A549 (cell line): ENCODE data around the gene FBXO30. TPM values are rescaled to one million over a fixed set of nuclear protein-coding genes. Genes with fewer than 3 reads are reported as not detected.

Experiments used
- ATAC-seq, 2 experiments: fragments of 200-7000 bp in 1 of 2; fragments of >200 bp in 1 of 2; cut with Nextera tagmentation in 1 of 2; cut with Tn5 transposase in 1 of 2; 3 replicates each; pipeline versions ENCODE4 v1.8.0 to v1.9.1; 2018 to 2020; ENCODE audit warnings: mild to moderate bottlenecking in 1 of 2, moderate library complexity in 1 of 2
- CTCF ChIA-PET: fragments of 300-600 bp; sonication (Branson Sonifier 250); formaldehyde crosslinking; extraction: SDS; loops from one replicate; lab custom pipeline; 2021; ENCODE audit warnings: antibody characterized with exemption, inconsistent platforms; lab: Yijun Ruan, JAX
- POLR2A ChIA-PET: fragments of 350-600 bp; formaldehyde crosslinking; extraction: SDS; loops from one replicate; lab custom pipeline; 2021; ENCODE audit warnings: antibody characterized with exemption, inconsistent platforms; lab: Yijun Ruan, JAX
- DNase-seq, 2 experiments: peaks; one replicate each; pipeline versions ENCODE4 v3.0.0 to v3.0.0-alpha.2; 2011 to 2016; ENCODE audit warnings: low read depth in 1 of 2, low spot score in 1 of 2
- FAIRE-seq: peaks from 2 replicates; lab custom pipeline; 2011; peaks lifted over from hg19 to GRCh38; lab: Jason Lieb, UNC
- H3K27ac ChIP-seq, 2 experiments: fragments of >200 bp; sonication (Bioruptor Twin); formaldehyde crosslinking; 3 replicates each; pipeline ENCODE4 v1.5.1; 2016 to 2017
- H3K4me1 ChIP-seq: fragments of >200 bp; sonication (Bioruptor Twin); formaldehyde crosslinking; 3 replicates; pipeline ENCODE4 v1.6.1; 2016
- H3K4me2 ChIP-seq: fragments of >200 bp; sonication (Bioruptor Twin); formaldehyde crosslinking; 3 replicates; pipeline ENCODE4 v1.6.1; 2016
- H3K4me3 ChIP-seq: fragments of >200 bp; sonication (Bioruptor Twin); formaldehyde crosslinking; 3 replicates; pipeline ENCODE4 v1.5.1; 2016
- H3K9me3 ChIP-seq: fragments of >200 bp; sonication (Bioruptor Twin); formaldehyde crosslinking; 3 replicates; pipeline ENCODE4 v1.6.1; 2016
- ATOH8 ChIP-seq: fragments of 250-450 bp; sonication (Bioruptor Pico); IDR thresholded peaks from 2 replicates; pipeline ENCODE4 v1.5.0; 2020; ENCODE audit warnings: low read depth, mild to moderate bottlenecking, moderate library complexity
- BCL3 ChIP-seq: fragments of >200 bp; sonication (Bioruptor Twin); formaldehyde crosslinking; IDR thresholded peaks from 3 replicates; pipeline ENCODE4 v1.6.1; 2016
- CBX2 ChIP-seq: fragments of 200-600 bp; sonication (generic); IDR thresholded peaks from 2 replicates; pipeline ENCODE4 v1.6.1; 2016; ENCODE audit warnings: low read depth, mild to moderate bottlenecking, borderline replicate concordance
- CBX8 ChIP-seq: fragments of 200-600 bp; sonication (generic); IDR thresholded peaks from 2 replicates; pipeline ENCODE4 v1.6.1; 2016
- CTCF ChIP-seq: fragments of >200 bp; sonication (Bioruptor Twin); formaldehyde crosslinking; IDR thresholded peaks from 3 replicates; pipeline ENCODE4 v1.5.1; 2016
- E2F6 ChIP-seq: IDR thresholded peaks from 2 replicates; pipeline ENCODE4 v1.6.1; 2012; ENCODE audit warnings: low read depth, borderline replicate concordance
- ESRRA ChIP-seq: fragments of 150-350 bp; IDR thresholded peaks from 2 replicates; pipeline ENCODE4 v1.6.1; 2014; ENCODE audit warnings: mild to moderate bottlenecking, low read length, borderline replicate concordance
- FOSB ChIP-seq: fragments of 250-450 bp; sonication (Bioruptor Pico); IDR thresholded peaks from 2 replicates; pipeline ENCODE4 v1.5.0; 2020; ENCODE audit warnings: mild to moderate bottlenecking, moderate library complexity
- FOSL2 ChIP-seq, 2 experiments: fragments of 450-650 bp in 1 of 2; fragments of >200 bp in 1 of 2; sonication (Bioruptor Twin) in 1 of 2; formaldehyde crosslinking; IDR thresholded peaks; 2 replicates each; pipeline versions ENCODE4 v1.5.0 to v1.6.1; 2016 to 2020; ENCODE audit warnings: mild to moderate bottlenecking in 1 of 2, moderate library complexity in 1 of 2
- HES2 ChIP-seq: fragments of >200 bp; sonication (Bioruptor Twin); formaldehyde crosslinking; IDR thresholded peaks from 2 replicates; pipeline ENCODE4 v1.6.1; 2016
- HEYL ChIP-seq: fragments of 250-450 bp; sonication (Bioruptor Pico); IDR thresholded peaks from 2 replicates; pipeline ENCODE4 v1.8.0; 2021; ENCODE audit warnings: mild to moderate bottlenecking, moderate library complexity
- HOXA7 ChIP-seq: fragments of 250-450 bp; sonication (Bioruptor Pico); IDR thresholded peaks from 2 replicates; pipeline ENCODE4 v1.5.0; 2020; ENCODE audit warnings: mild to moderate bottlenecking, moderate library complexity
- HOXB5 ChIP-seq: fragments of 250-450 bp; sonication (Bioruptor Pico); IDR thresholded peaks from 2 replicates; pipeline ENCODE4 v1.5.0; 2020; ENCODE audit warnings: mild to moderate bottlenecking, moderate library complexity
- KDM5A ChIP-seq: fragments of 200-600 bp; sonication (generic); IDR thresholded peaks from 2 replicates; pipeline ENCODE4 v1.6.1; 2016; ENCODE audit warnings: antibody characterized with exemption, mild to moderate bottlenecking
- MAFK ChIP-seq: fragments of 450-650 bp; IDR thresholded peaks from 2 replicates; pipeline ENCODE4 v1.6.1; 2014; ENCODE audit not compliant: partially characterized antibody
- MAX ChIP-seq: IDR thresholded peaks from 2 replicates; pipeline ENCODE4 v1.6.1; 2012
- MYC ChIP-seq: IDR thresholded peaks from 2 replicates; pipeline ENCODE4 v1.6.1; 2012; ENCODE audit warnings: mild to moderate bottlenecking, inconsistent platforms, low read length, improper control_type of control experiment, borderline replicate concordance
- POLR2A ChIP-seq: IDR thresholded peaks from 2 replicates; pipeline ENCODE4 v1.6.1; 2012; ENCODE audit warnings: mild to moderate bottlenecking, low read length
- POLR2AphosphoS2 ChIP-seq: conservative IDR thresholded peaks from 2 replicates; pipeline ENCODE4 v1.6.1; 2012; ENCODE audit warnings: low read length, improper control_type of control experiment, inconsistent platforms
- RAD21 ChIP-seq, 2 experiments: fragments of >200 bp in 1 of 2; sonication (Bioruptor Twin) in 1 of 2; formaldehyde crosslinking in 1 of 2; IDR thresholded peaks in 1 of 2; conservative IDR thresholded peaks in 1 of 2; 2 replicates in 1 of 2; 3 replicates in 1 of 2; pipeline ENCODE4 v1.6.1; 2012 to 2018; ENCODE audit warnings: inconsistent platforms in 1 of 2
- RARB ChIP-seq: fragments of 250-450 bp; sonication (Bioruptor Pico); IDR thresholded peaks from 2 replicates; pipeline ENCODE4 v1.8.0; 2021; ENCODE audit warnings: mild to moderate bottlenecking, moderate library complexity
- RCOR1 ChIP-seq: fragments of 150-350 bp; IDR thresholded peaks from 2 replicates; pipeline ENCODE4 v1.6.1; 2014; ENCODE audit warnings: antibody characterized with exemption, low read length, low read depth
- SMC3 ChIP-seq: fragments of >200 bp; sonication (Bioruptor Twin); formaldehyde crosslinking; IDR thresholded peaks from 3 replicates; pipeline ENCODE4 v1.6.1; 2018; ENCODE audit warnings: inconsistent platforms
- TFCP2L1 ChIP-seq: fragments of 250-450 bp; sonication (Bioruptor Pico); IDR thresholded peaks from 2 replicates; pipeline ENCODE4 v1.5.0; 2021; ENCODE audit warnings: mild to moderate bottlenecking
- TP53 ChIP-seq: fragments of 250-450 bp; sonication (Bioruptor Pico); IDR thresholded peaks from 2 replicates; pipeline ENCODE4 v1.5.0; 2021; ENCODE audit warnings: mild to moderate bottlenecking, moderate library complexity
- ZFP36 ChIP-seq: fragments of 450-650 bp; IDR thresholded peaks from 2 replicates; pipeline ENCODE4 v1.6.1; 2014; ENCODE audit warnings: borderline replicate concordance; ENCODE audit not compliant: partially characterized antibody
- ZNF302 ChIP-seq: fragments of 250-450 bp; sonication (Bioruptor Pico); IDR thresholded peaks from 2 replicates; pipeline ENCODE4 v1.9.0; 2021; ENCODE audit warnings: inconsistent platforms, mild to moderate bottlenecking, moderate library complexity
- ZSCAN20 ChIP-seq: fragments of 250-450 bp; sonication (Bioruptor Pico); IDR thresholded peaks from 2 replicates; pipeline ENCODE4 v1.8.0; 2022; ENCODE audit warnings: mild to moderate bottlenecking, moderate library complexity
- WGBS: methylation state at CpG from one replicate; pipeline ENCODE4 v1.1.6; 2017; ENCODE audit errors: missing lambda C conversion rate; 5-methylcytosine and 5-hydroxymethylcytosine counted together
- polyA plus RNA-seq, 4 experiments: library from polyadenylated mRNA; depleted of rRNA in 3 of 4; stranded (reverse); fragments of >200 nt; fragmentation: RNase III in 1 of 4; extraction: RNeasy Plus Mini Kit Qiagen cat#74134 plus additional on column Dnase treatment in 1 of 4; gene quantifications; 2 replicates in 3 of 4; 3 replicates in 1 of 4; pipeline ENCODE4 v1.2.3, GENCODE V29; 2011 to 2017

Gene FBXO30
- polyA plus RNA-seq, 2 of the 4 experiments (the other 2 are of a cell fraction) = 8.3 to 10.4 TPM

GRCh38 chr6:145758113-145758512 is 56.5 kb downstream of the FBXO30 start:
- no peak for DNase-seq
- H3K4me1 ChIP-seq = no peaks in the 10 kb centered on the region
- no peak for FAIRE-seq
- no peak overlapping the region for H3K4me3 ChIP-seq
- no peak overlapping the region for H3K27ac ChIP-seq
- H3K9me3 ChIP-seq = no peaks in the 10 kb centered on the region
- 74% methylated on average over 4 of the region's 4 CpGs for WGBS
- no peak for ATAC-seq
- ChIA-PET POLR2A (no interaction called here), CTCF (no interaction called here)
- TF ChIP-seq MAFK = no peak
- TF ChIP-seq ZNF302 (CRISPR knock-in tag) = no peak
- TF ChIP-seq SMC3 = no peak
- no peak for TF ChIP-seq RARB (CRISPR knock-in tag)
- no peak for TF ChIP-seq POLR2AphosphoS2
- TF ChIP-seq MYC = no peak
- TF ChIP-seq HES2 = no peak
- TF ChIP-seq BCL3 = no peak
- TF ChIP-seq ZSCAN20 = no peak
- no peak for TF ChIP-seq CBX8
- no peak for TF ChIP-seq RAD21 (conservative IDR thresholded peaks at IDR 0.05 in 1 of 2, IDR thresholded peaks at IDR 0.05 in 1 of 2)
- no peak for TF ChIP-seq MAX
- TF ChIP-seq E2F6 = no peak
- no peak for TF ChIP-seq HOXB5
- no peak for TF ChIP-seq FOSB (CRISPR knock-in tag)
- TF ChIP-seq HEYL (CRISPR knock-in tag) = no peak
- no peak for TF ChIP-seq CBX2
- no peak for TF ChIP-seq HOXA7 (CRISPR knock-in tag)
- TF ChIP-seq TP53 (CRISPR knock-in tag) = no peak
- no peak for TF ChIP-seq RCOR1
- no peak overlapping the region for H3K4me2 ChIP-seq

- WGBS = 7% methylated on average over 1 of the region's 1 CpG
- ChIA-PET CTCF (interaction anchor here (1.4 kb wide), 1 partner anchor 9 kb away, joined by 4 read pairs; no protein-coding TSS in a partner anchor), POLR2A (interaction anchor here (0.6 kb wide), 1 partner anchor 21 kb away, joined by 3 read pairs; no protein-coding TSS in a partner anchor)
- FAIRE-seq = no peak
- ATAC-seq = no peak; a peak in 1 of 6 replicates
- no peaks in the 10 kb centered on the region for H3K9me3 ChIP-seq
- H3K4me2 ChIP-seq = no peak overlapping the region
- DNase-seq = no peak
- H3K4me1 ChIP-seq = no peaks in the 10 kb centered on the region
- no peak overlapping the region for H3K27ac ChIP-seq
- H3K4me3 ChIP-seq = no peak overlapping the region
- TF ChIP-seq E2F6 (no peak), ESRRA (no peak), ATOH8 (CRISPR knock-in tag) (no peak), TFCP2L1 (no peak), SMC3 (no peak), KDM5A (no peak), FOSL2 (IDR thresholded peaks at IDR 0.05) (no peak), FOSL2 (CRISPR knock-in tag; IDR thresholded peaks at IDR 0.05) (no peak), CTCF (no peak), ZFP36 (no peak), POLR2A (no peak), HES2 (no peak), MYC (no peak), CBX2 (no peak)
Measured at GRCh38 chr6:145756170-145756662, 58.4 kb downstream of the FBXO30 start.
